ENCODE data around the gene BSX. TPM values are rescaled to one million over a fixed set of nuclear protein-coding genes. Genes with fewer than 3 reads are reported as not detected.

Gene BSX
- total RNA-seq, 3 donors from 2014 or later (not counting 1 experiment from before 2014, with no cell fraction given), result not detected

DNA sequence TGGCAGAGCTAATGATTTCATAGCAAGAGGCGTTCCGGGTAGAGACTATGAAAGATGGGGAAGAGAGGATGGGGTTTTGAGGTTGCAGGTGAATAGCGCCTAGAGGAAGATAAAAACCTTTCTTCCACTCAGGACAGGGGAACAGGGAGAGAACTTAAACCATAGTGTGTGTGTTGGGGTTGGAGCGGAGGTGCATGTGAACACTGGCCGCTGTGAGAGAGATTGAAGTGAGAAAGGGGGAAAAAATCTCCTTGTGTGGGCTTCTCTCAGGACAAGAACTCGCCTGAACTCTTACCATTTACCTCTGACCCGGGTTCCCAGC is 3.4 kb downstream of the BSX start:
- peaks cover 12% of the 10 kb centered on the region for H3K36me3 Mint-ChIP-seq
- ATAC-seq (no peak), DNase-seq (peak in 1 of 2 donors; percentile 3)
- intact Hi-C loops (cut with micrococcal nuclease), result no loop called here
- H3K36me3 ChIP-seq (ENCODE audit: control insufficient read depth, insufficient read depth, low read length), result no peaks in the 10 kb centered on the region
- H3K27me3 Mint-ChIP-seq (ENCODE audit: low read depth in 2 of 2), result peaks cover 80 to 93% of the 10 kb centered on the region in 2 donors
- H3K4me3 Mint-ChIP-seq, result no peak overlapping the region
- TF ChIP-seq, protein P1, sequence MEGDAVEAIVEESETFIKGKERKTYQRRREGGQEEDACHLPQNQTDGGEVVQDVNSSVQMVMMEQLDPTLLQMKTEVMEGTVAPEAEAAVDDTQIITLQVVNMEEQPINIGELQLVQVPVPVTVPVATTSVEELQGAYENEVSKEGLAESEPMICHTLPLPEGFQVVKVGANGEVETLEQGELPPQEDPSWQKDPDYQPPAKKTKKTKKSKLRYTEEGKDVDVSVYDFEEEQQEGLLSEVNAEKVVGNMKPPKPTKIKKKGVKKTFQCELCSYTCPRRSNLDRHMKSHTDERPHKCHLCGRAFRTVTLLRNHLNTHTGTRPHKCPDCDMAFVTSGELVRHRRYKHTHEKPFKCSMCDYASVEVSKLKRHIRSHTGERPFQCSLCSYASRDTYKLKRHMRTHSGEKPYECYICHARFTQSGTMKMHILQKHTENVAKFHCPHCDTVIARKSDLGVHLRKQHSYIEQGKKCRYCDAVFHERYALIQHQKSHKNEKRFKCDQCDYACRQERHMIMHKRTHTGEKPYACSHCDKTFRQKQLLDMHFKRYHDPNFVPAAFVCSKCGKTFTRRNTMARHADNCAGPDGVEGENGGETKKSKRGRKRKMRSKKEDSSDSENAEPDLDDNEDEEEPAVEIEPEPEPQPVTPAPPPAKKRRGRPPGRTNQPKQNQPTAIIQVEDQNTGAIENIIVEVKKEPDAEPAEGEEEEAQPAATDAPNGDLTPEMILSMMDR (IDR thresholded peaks at IDR 0.05), result no peak
- H3K27me3 ChIP-seq (ENCODE audit: control insufficient read depth, insufficient read depth, low read length), result peaks cover 77% of the 10 kb centered on the region
- H3K9me3 Mint-ChIP-seq, result peaks cover 0 to 2% of the 10 kb centered on the region in 2 donors
- WGBS (ENCODE audit: insufficient coverage), result 30% methylated on average over 4 of the region's 7 CpGs
- peaks cover 2% of the 10 kb centered on the region for H3K9me3 ChIP-seq (ENCODE audit: control insufficient read depth, insufficient read depth, low read length)
- H3K27ac ChIP-seq (ENCODE audit: low read length), result no peak overlapping the region
- peaks cover 9% of the 10 kb centered on the region for H3K4me1 ChIP-seq (ENCODE audit: control insufficient read depth, insufficient read depth, low read length)
- H3K4me3 ChIP-seq (ENCODE audit: low read length), result no peak overlapping the region
- peaks cover 14 to 18% of the 10 kb centered on the region in 2 donors for H3K4me1 Mint-ChIP-seq
- no peak overlapping the region for H3K27ac Mint-ChIP-seq

DNA sequence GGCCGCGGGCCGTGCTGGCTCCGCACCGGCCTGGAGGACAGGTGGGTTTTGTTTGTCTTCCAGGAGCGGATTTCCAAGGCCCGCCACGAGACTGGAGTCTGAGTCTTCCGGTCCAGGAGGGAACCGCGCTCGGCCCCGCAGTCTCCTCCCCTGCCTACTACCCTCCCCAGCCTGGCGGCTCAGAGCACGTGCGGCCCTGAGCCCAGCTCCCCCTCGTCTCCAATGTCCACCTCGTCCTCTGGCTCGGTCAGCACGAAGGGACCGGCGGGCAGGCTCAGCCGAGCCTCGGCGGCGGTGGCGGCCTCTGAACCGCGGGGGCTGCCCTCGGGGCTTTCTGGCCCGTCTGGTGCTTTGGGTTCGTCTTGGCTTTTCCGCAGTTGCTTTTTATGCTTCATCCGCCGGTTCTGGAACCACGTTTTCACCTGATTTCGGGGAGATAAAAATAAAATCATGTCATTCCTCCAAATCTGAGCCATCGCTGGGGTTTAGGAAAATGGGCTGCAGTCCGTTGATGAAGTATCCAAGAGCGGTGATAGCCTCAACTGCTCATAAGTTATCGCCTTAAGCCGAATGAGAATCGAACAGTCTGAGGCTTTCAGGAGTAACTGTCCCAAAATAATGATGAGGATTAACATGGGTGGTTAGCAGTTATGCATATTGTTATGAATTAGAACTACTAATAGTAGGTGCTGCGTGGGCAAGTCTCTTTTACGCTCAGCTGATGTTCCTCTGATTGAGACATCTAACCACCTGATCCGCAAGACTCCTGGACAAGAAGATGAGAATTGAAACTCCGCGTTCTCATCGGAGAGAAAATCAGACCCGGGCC is 4.0 kb downstream of the BSX start:
- no peak overlapping the region for H3K4me3 Mint-ChIP-seq
- WGBS (ENCODE audit: insufficient coverage), result 9% methylated on average over 49 of the region's 50 CpGs
- H3K4me1 Mint-ChIP-seq, result peaks cover 8 to 18% of the 10 kb centered on the region in 2 donors

GRCh38 chr11:122976734-122977469 is 4.7 kb downstream of the BSX start:
- 6% methylated on average over 50 of the region's 50 CpGs for WGBS (ENCODE audit: insufficient coverage)
- intact Hi-C loops (cut with micrococcal nuclease), result no loop called here
- no peak overlapping the region for H3K4me3 ChIP-seq (ENCODE audit: low read length)
- H3K36me3 ChIP-seq (ENCODE audit: control insufficient read depth, insufficient read depth, low read length), result no peaks in the 10 kb centered on the region
- H3K4me1 ChIP-seq (ENCODE audit: control insufficient read depth, insufficient read depth, low read length), result peaks cover 9% of the 10 kb centered on the region
- H3K27me3 ChIP-seq (ENCODE audit: control insufficient read depth, insufficient read depth, low read length), result peaks cover 69% of the 10 kb centered on the region
- Mint-ChIP-seq H3K4me3 (no peak overlapping the region), H3K36me3 (no peaks in the 10 kb centered on the region), H3K9me3 (no peaks in the 10 kb centered on the region), H3K27me3 (ENCODE audit: low read depth in 2 of 2) (peaks cover 67 to 87% of the 10 kb centered on the region in 2 donors), H3K4me1 (peaks cover 7 to 15% of the 10 kb centered on the region in 2 donors), H3K27ac (no peak overlapping the region)
- H3K9me3 ChIP-seq (ENCODE audit: control insufficient read depth, insufficient read depth, low read length), result peaks cover 2% of the 10 kb centered on the region
- no peak overlapping the region for H3K27ac ChIP-seq (ENCODE audit: low read length)
- TF ChIP-seq, protein P1 (IDR thresholded peaks at IDR 0.05), result no peak
- peak in 1 of 2 donors; percentile 5 for DNase-seq
- no peak for ATAC-seq

More for the DNA sequence above, 4.0 kb downstream of the BSX start:
- peaks cover 76% of the 10 kb centered on the region for H3K27me3 ChIP-seq (ENCODE audit: control insufficient read depth, insufficient read depth, low read length)
- intact Hi-C loops (cut with micrococcal nuclease), result no loop called here
- ATAC-seq (no peak), DNase-seq (peak in 1 of 2 donors; percentile 4)
- H3K4me1 ChIP-seq (ENCODE audit: control insufficient read depth, insufficient read depth, low read length), result peaks cover 9% of the 10 kb centered on the region
- no peak overlapping the region for H3K27ac ChIP-seq (ENCODE audit: low read length)
- peaks cover 6% of the 10 kb centered on the region for H3K36me3 Mint-ChIP-seq
- H3K9me3 ChIP-seq (ENCODE audit: control insufficient read depth, insufficient read depth, low read length), result peaks cover 2% of the 10 kb centered on the region
- no peak overlapping the region for H3K27ac Mint-ChIP-seq
- no peaks in the 10 kb centered on the region for H3K36me3 ChIP-seq (ENCODE audit: control insufficient read depth, insufficient read depth, low read length)
- H3K27me3 Mint-ChIP-seq (ENCODE audit: low read depth in 2 of 2), result peaks cover 74 to 93% of the 10 kb centered on the region in 2 donors
- peaks cover 0 to 2% of the 10 kb centered on the region in 2 donors for H3K9me3 Mint-ChIP-seq
- no peak overlapping the region for H3K4me3 ChIP-seq (ENCODE audit: low read length)
- TF ChIP-seq, protein P1 (IDR thresholded peaks at IDR 0.05), result no peak

All from natural killer cell (primary cell).